Cardiac muscle cell (in vitro differentiated cells and primary cell): ENCODE data around the gene ATP2B2. TPM values are rescaled to one million over a fixed set of nuclear protein-coding genes. Genes with fewer than 3 reads are reported as not detected.

ENCODE experiments used
- DNase-seq, 2 donors: peaks; one replicate each; pipeline versions ENCODE4 v3.0.0 to v3.0.0-alpha.2; 2010 to 2017; ENCODE audit warnings: low read depth in 1 of 2, low spot score in 1 of 2
- H3K27ac ChIP-seq: fragments of 200-600 bp; sonication (generic); 2 replicates; pipeline ENCODE4 v1.5.1; 2016
- H3K27me3 ChIP-seq: fragments of 200-600 bp; sonication (generic); 2 replicates; pipeline ENCODE4 v1.6.0; 2016; ENCODE audit warnings: control low read depth
- H3K36me3 ChIP-seq: fragments of 200-600 bp; sonication (generic); 2 replicates; pipeline ENCODE4 v1.5.1; 2016; ENCODE audit warnings: control low read depth
- H3K4me1 ChIP-seq: fragments of 200-600 bp; sonication (generic); 2 replicates; pipeline ENCODE4 v1.8.1; 2017; ENCODE audit warnings: low read depth, mild to moderate bottlenecking, mixed run types
- H3K4me3 ChIP-seq: fragments of 200-600 bp; sonication (generic); 2 replicates; pipeline ENCODE4 v1.5.1; 2016; ENCODE audit warnings: mild to moderate bottlenecking
- H3K9me3 ChIP-seq: fragments of 200-600 bp; sonication (generic); 2 replicates; pipeline ENCODE4 v1.5.1; 2017; ENCODE audit warnings: low read depth, mild to moderate bottlenecking, control low read depth
- CTCF ChIP-seq: IDR thresholded peaks from 2 replicates; pipeline ENCODE4 v1.5.1; 2012; ENCODE audit warnings: low read depth, mild to moderate bottlenecking, low read length
- polyA plus RNA-seq: library from polyadenylated mRNA; unstranded; fragments of >200 nt; fragmentation: Nextera tagmentation; extraction: Ambion mirVana; gene quantifications from 2 replicates; pipeline ENCODE4 v1.2.1, GENCODE V29; 2016
- total RNA-seq: library from RNA; depleted of rRNA; stranded (reverse); fragments of >200 nt; gene quantifications from 2 replicates; pipeline ENCODE4 v1.2.3, GENCODE V29; 2016

Gene ATP2B2
- total and polyA plus RNA-seq, 2 experiments from 2014 or later = 0.22 to 0.77 TPM

- TF ChIP-seq CTCF = no peak
- no peak overlapping the region for H3K4me3 ChIP-seq
- no peaks in the 10 kb centered on the region for H3K36me3 ChIP-seq
- H3K27me3 ChIP-seq = no peaks in the 10 kb centered on the region
- H3K27ac ChIP-seq = no peak overlapping the region
- H3K9me3 ChIP-seq = no peaks in the 10 kb centered on the region
- no peak for DNase-seq
- no peaks in the 10 kb centered on the region for H3K4me1 ChIP-seq
Measured at GRCh38 chr3:10353661-10354360, 151.6 kb downstream of the ATP2B2 start.

GRCh38 chr3:10353160-10353559, 152.2 kb downstream of the ATP2B2 start:
- Histone ChIP-seq H3K36me3 (no peaks in the 10 kb centered on the region), H3K4me3 (no peak overlapping the region), H3K4me1 (no peaks in the 10 kb centered on the region), H3K27me3 (no peaks in the 10 kb centered on the region), H3K9me3 (no peaks in the 10 kb centered on the region), H3K27ac (no peak overlapping the region)
- no peak for DNase-seq
- no peak for TF ChIP-seq CTCF

- H3K9me3 ChIP-seq = no peaks in the 10 kb centered on the region
- H3K27ac ChIP-seq = no peak overlapping the region
- TF ChIP-seq CTCF = no peak
- no peaks in the 10 kb centered on the region for H3K36me3 ChIP-seq
- H3K4me1 ChIP-seq = no peaks in the 10 kb centered on the region
- H3K27me3 ChIP-seq = no peaks in the 10 kb centered on the region
- no peak overlapping the region for H3K4me3 ChIP-seq
- peak in 1 of 2 donors; percentile 60 for DNase-seq
Measured at GRCh38 chr3:10352146-10352911, 153.1 kb downstream of the ATP2B2 start.

GRCh38 chr3:10351013-10351735, 154.2 kb downstream of the ATP2B2 start:
- no peaks in the 10 kb centered on the region for H3K36me3 ChIP-seq
- H3K4me3 ChIP-seq = no peak overlapping the region
- H3K9me3 ChIP-seq = no peaks in the 10 kb centered on the region
- no peaks in the 10 kb centered on the region for H3K4me1 ChIP-seq
- no peaks in the 10 kb centered on the region for H3K27me3 ChIP-seq
- TF ChIP-seq CTCF = no peak
- no peak for DNase-seq
- no peak overlapping the region for H3K27ac ChIP-seq

- Histone ChIP-seq H3K36me3 (no peaks in the 10 kb centered on the region), H3K9me3 (no peaks in the 10 kb centered on the region), H3K4me3 (no peak overlapping the region), H3K27me3 (no peaks in the 10 kb centered on the region), H3K4me1 (no peaks in the 10 kb centered on the region), H3K27ac (no peak overlapping the region)
- TF ChIP-seq CTCF = no peak
- no peak for DNase-seq
Measured at GRCh38 chr3:10350324-10350985, 154.9 kb downstream of the ATP2B2 start.
